H9 (cell line): ENCODE data around the gene KIRREL3. TPM values are rescaled to one million over a fixed set of nuclear protein-coding genes. Genes with fewer than 3 reads are reported as not detected.

Experiments
- DNase-seq: peaks from one replicate; pipeline ENCODE4 v3.0.0-alpha.2; 2017
- H2AFZ ChIP-seq: one replicate; pipeline ENCODE4 v1.6.1; 2013; ENCODE audit warnings: mild to moderate bottlenecking, low read length, control low read depth, moderate library complexity
- H2AK5ac ChIP-seq: 2 replicates; pipeline ENCODE4 v1.6.1; 2013; ENCODE audit warnings: low read length, control low read depth, mixed read lengths; ENCODE audit not compliant: insufficient read length
- H2BK120ac ChIP-seq: one replicate; pipeline ENCODE4 v1.6.1; 2013; ENCODE audit warnings: low read depth, mild to moderate bottlenecking, low read length, control low read depth, inconsistent platforms; ENCODE audit not compliant: poor library complexity, severe bottlenecking
- H2BK12ac ChIP-seq: 2 replicates; pipeline ENCODE4 v1.6.1; 2013; ENCODE audit warnings: low read length, control low read depth, mixed read lengths, low read depth; ENCODE audit not compliant: insufficient read length
- H2BK15ac ChIP-seq: 2 replicates; pipeline ENCODE4 v1.6.1; 2013; ENCODE audit warnings: low read depth, low read length, control low read depth
- H2BK20ac ChIP-seq: one replicate; pipeline ENCODE4 v1.6.1; 2013; ENCODE audit warnings: low read depth, mild to moderate bottlenecking, low read length, control low read depth, inconsistent platforms; ENCODE audit not compliant: poor library complexity, severe bottlenecking
- H2BK5ac ChIP-seq: 2 replicates; pipeline ENCODE4 v1.6.1; 2013; ENCODE audit warnings: low read length, control low read depth, mixed read lengths; ENCODE audit not compliant: insufficient read length
- H3K14ac ChIP-seq: 2 replicates; pipeline ENCODE4 v1.6.1; 2013; ENCODE audit warnings: low read length, control low read depth; ENCODE audit not compliant: insufficient read depth
- H3K18ac ChIP-seq: 2 replicates; pipeline ENCODE4 v1.6.1; 2013; ENCODE audit warnings: low read depth, mild to moderate bottlenecking, mixed read lengths, low read length, control low read depth; ENCODE audit not compliant: insufficient read length
- H3K23ac ChIP-seq: 2 replicates; pipeline ENCODE4 v1.6.1; 2013; ENCODE audit warnings: low read length, control low read depth, mixed read lengths, low read depth; ENCODE audit not compliant: insufficient read length
- H3K23me2 ChIP-seq: 2 replicates; pipeline ENCODE4 v1.6.1; 2013; ENCODE audit warnings: low read depth, mild to moderate bottlenecking, mixed read lengths, low read length, control low read depth; ENCODE audit not compliant: insufficient read length, poor library complexity, severe bottlenecking
- H3K27ac ChIP-seq: 2 replicates; pipeline ENCODE4 v1.5.1; 2013; ENCODE audit warnings: low read length, control low read depth, mixed read lengths, low read depth; ENCODE audit not compliant: insufficient read length
- H3K27me3 ChIP-seq: 2 replicates; pipeline ENCODE4 v1.6.1; 2013; ENCODE audit warnings: low read length, control low read depth, inconsistent platforms; ENCODE audit not compliant: insufficient read depth
- H3K4ac ChIP-seq: 2 replicates; pipeline ENCODE4 v1.6.1; 2013; ENCODE audit warnings: low read depth, mild to moderate bottlenecking, control low read depth, inconsistent platforms, low read length, moderate library complexity
- H3K4me1 ChIP-seq: 2 replicates; pipeline ENCODE4 v1.6.1; 2013; ENCODE audit warnings: low read length, control low read depth, inconsistent platforms; ENCODE audit not compliant: insufficient read depth
- H3K4me2 ChIP-seq: 2 replicates; pipeline ENCODE4 v1.6.1; 2013; ENCODE audit warnings: low read length, control low read depth, mixed read lengths; ENCODE audit not compliant: insufficient read length, insufficient read depth
- H3K56ac ChIP-seq: 2 replicates; pipeline ENCODE4 v1.6.1; 2013; ENCODE audit warnings: low read depth, mild to moderate bottlenecking, mixed read lengths, low read length, control low read depth; ENCODE audit not compliant: insufficient read length
- H3K79me1 ChIP-seq: 2 replicates; pipeline ENCODE4 v1.6.1; 2013; ENCODE audit warnings: low read depth, mild to moderate bottlenecking, moderate library complexity, low read length, control low read depth, inconsistent platforms; ENCODE audit not compliant: insufficient read depth, poor library complexity, severe bottlenecking
- H3K79me2 ChIP-seq: 2 replicates; pipeline ENCODE4 v1.6.1; 2013; ENCODE audit warnings: low read length, control low read depth, inconsistent platforms; ENCODE audit not compliant: insufficient read depth
- H3K9ac ChIP-seq: 2 replicates; pipeline ENCODE4 v1.6.1; 2013; ENCODE audit warnings: low read length, control low read depth, mixed read lengths; ENCODE audit not compliant: insufficient read length; ENCODE audit errors: extremely low read depth
- H3K9me3 ChIP-seq: one replicate; pipeline ENCODE4 v1.6.1; 2013; ENCODE audit warnings: low read depth, low read length, inconsistent platforms; ENCODE audit not compliant: control insufficient read depth
- H3T11ph ChIP-seq: one replicate; pipeline ENCODE4 v1.6.1; 2013; ENCODE audit warnings: mild to moderate bottlenecking, low read length, control low read depth, inconsistent platforms
- H4K20me1 ChIP-seq: one replicate; pipeline ENCODE4 v1.6.1; 2013; ENCODE audit not compliant: control insufficient read depth, insufficient read length, insufficient read depth
- H4K5ac ChIP-seq: 2 replicates; pipeline ENCODE4 v1.6.1; 2013; ENCODE audit warnings: low read depth, mild to moderate bottlenecking, mixed read lengths, low read length, control low read depth; ENCODE audit not compliant: insufficient read length
- H4K8ac ChIP-seq: replicated peaks from 2 replicates; pipeline ENCODE4 v1.6.1; 2013; ENCODE audit warnings: low read length, control low read depth, mixed read lengths, low read depth; ENCODE audit not compliant: insufficient read length
- H4K91ac ChIP-seq: 2 replicates; pipeline ENCODE4 v1.6.1; 2013; ENCODE audit warnings: low read depth, mild to moderate bottlenecking, moderate library complexity, mixed read lengths, low read length, control low read depth; ENCODE audit not compliant: insufficient read length
- H3K27ac Mint-ChIP-seq, 3 experiments: 2 replicates in 2 of 3; 3 replicates in 1 of 3; pipeline ENCODE4 v1.8.0; 2020 to 2021; ENCODE audit warnings: mixed read lengths in 3 of 3, mild to moderate bottlenecking in 1 of 3, moderate library complexity in 1 of 3
- H3K27me3 Mint-ChIP-seq: 2 replicates; pipeline ENCODE4 v1.8.0; 2021; ENCODE audit warnings: low read depth, mild to moderate bottlenecking, moderate library complexity, mixed read lengths
- H3K36me3 Mint-ChIP-seq, 3 experiments: 2 replicates in 2 of 3; 3 replicates in 1 of 3; pipeline ENCODE4 v1.8.0; 2020 to 2021; ENCODE audit warnings: low read depth in 3 of 3, mixed read lengths in 3 of 3; ENCODE audit not compliant: insufficient read depth in 1 of 3
- H3K4me1 Mint-ChIP-seq, 2 experiments: 2 replicates each; pipeline ENCODE4 v1.8.0; 2020; ENCODE audit warnings: mixed read lengths in 2 of 2
- H3K4me3 Mint-ChIP-seq, 2 experiments: 2 replicates in 1 of 2; 3 replicates in 1 of 2; pipeline ENCODE4 v1.8.0; 2020 to 2021; ENCODE audit warnings: mild to moderate bottlenecking in 2 of 2, mixed read lengths in 2 of 2, moderate library complexity in 1 of 2
- H3K9me3 Mint-ChIP-seq, 2 experiments: 2 replicates in 1 of 2; 3 replicates in 1 of 2; pipeline ENCODE4 v1.8.0; 2020; ENCODE audit warnings: mild to moderate bottlenecking in 2 of 2, mixed read lengths in 2 of 2, moderate library complexity in 1 of 2
- CTCF ChIP-seq: fragments of 200-600 bp; sonication (generic); conservative IDR thresholded peaks from 3 replicates; pipeline ENCODE4 v1.8.0; 2021; ENCODE audit warnings: antibody characterized with exemption, mild to moderate bottlenecking
- WGBS: extraction: QIAGEN DNeasy Blood & Tissue Kit; methylation state at CpG from one replicate; pipeline ENCODE4 v1.1.7; 2013; ENCODE audit warnings: missing lambda C conversion rate, low lambda C conversion rate, mixed read lengths; ENCODE audit not compliant: insufficient read length; ENCODE audit errors: extremely low coverage; 5-methylcytosine and 5-hydroxymethylcytosine counted together
- total RNA-seq: library from RNA; stranded (reverse); gene quantifications from 2 replicates; pipeline ENCODE4 v1.2.1, GENCODE V29; 2021

KIRREL3 gene
- total RNA-seq, 1 experiment from 2014 or later, result 0.17 TPM

GRCh38 chr11:126817096-126817495 lies 183.5 kb downstream of the KIRREL3 start:
- H3K79me2 ChIP-seq, result no peaks in the 10 kb centered on the region
- Mint-ChIP-seq H3K36me3 (no peaks in the 10 kb centered on the region; a peak in 1 of 7 replicates), H3K9me3 (peaks cover 0 to 3% of the 10 kb centered on the region in 2 experiments; a peak in 1 of 5 replicates), H3K27ac (no peak overlapping the region), H3K4me1 (peaks cover 18 to 23% of the 10 kb centered on the region in 2 experiments), H3K4me3 (no peak overlapping the region), H3K27me3 (peaks cover 59% of the 10 kb centered on the region)
- H3K4me2 ChIP-seq, result no peak overlapping the region
- H2AFZ ChIP-seq, result no peak overlapping the region
- H3K56ac ChIP-seq, result no peak overlapping the region
- H3K4ac ChIP-seq, result no peak overlapping the region
- H2BK15ac ChIP-seq, result no peak overlapping the region
- no peak overlapping the region for H3K27ac ChIP-seq
- no peak for DNase-seq
- H3K23me2 ChIP-seq, result no peaks in the 10 kb centered on the region
- no peak overlapping the region for H3K23ac ChIP-seq
- H4K91ac ChIP-seq, result no peak overlapping the region
- no peak overlapping the region for H2BK5ac ChIP-seq
- H2AK5ac ChIP-seq, result no peak overlapping the region
- no peaks in the 10 kb centered on the region for H3K9me3 ChIP-seq
- no peaks in the 10 kb centered on the region for H3K27me3 ChIP-seq
- TF ChIP-seq CTCF, result no peak
- no CpG with 5 or more reads among the region's 1 CpG for WGBS
- peaks cover 5% of the 10 kb centered on the region for H3K4me1 ChIP-seq
- no peak overlapping the region for H2BK20ac ChIP-seq
- no peaks in the 10 kb centered on the region for H4K20me1 ChIP-seq
- no peak overlapping the region for H4K5ac ChIP-seq
- no peak overlapping the region for H2BK12ac ChIP-seq
- H4K8ac ChIP-seq, result no peak overlapping the region
- no peak overlapping the region for H2BK120ac ChIP-seq
- H3K9ac ChIP-seq, result no peak overlapping the region
- H3T11ph ChIP-seq, result no peak overlapping the region
- no peak overlapping the region for H3K18ac ChIP-seq
- H3K79me1 ChIP-seq, result no peaks in the 10 kb centered on the region
- H3K14ac ChIP-seq, result no peak overlapping the region
